ENCODE data around the gene NCOR1.
"Not testable (repeated sequence)": the region's sequence is repeated elsewhere in the genome, so short reads cannot be mapped to it uniquely, and the experiment has no call there.

- not testable (repeated sequence) for TF ChIP-seq CTCF, POLR2A (IDR thresholded peaks at IDR 0.05)
Observed at GRCh38 chr17:16145319-16145890, 69.9 kb downstream of the NCOR1 start.
